ENCODE measurements around the gene UBC.

GRCh38 chr12:124928095-124928911, 13.9 kb upstream of the UBC start:
- no peak for TF ChIP-seq CTCF (IDR thresholded peaks at IDR 0.05)
- peak; percentile 89 to 94 (median 90) for TF ChIP-seq POLR2AphosphoS5 (IDR thresholded peaks at IDR 0.05)

Measured in stomach (tissue), 4 donors.